ENCODE data around the gene MID1IP1. TPM values are rescaled to one million over a fixed set of nuclear protein-coding genes. Genes with fewer than 3 reads are reported as not detected.

Gene MID1IP1, protein sequence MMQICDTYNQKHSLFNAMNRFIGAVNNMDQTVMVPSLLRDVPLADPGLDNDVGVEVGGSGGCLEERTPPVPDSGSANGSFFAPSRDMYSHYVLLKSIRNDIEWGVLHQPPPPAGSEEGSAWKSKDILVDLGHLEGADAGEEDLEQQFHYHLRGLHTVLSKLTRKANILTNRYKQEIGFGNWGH
- total RNA-seq: 10 to 100 TPM; 36.7 to 41.7 TPM
- long read RNA-seq, donor 1, transcript MID1IP1-201 (2 exons, 2,536 nt): major isoform, 9 of 16 reads
- long read RNA-seq, donor 1, partial matches to known transcripts: 0 of 16 reads
- long read RNA-seq, donor 1, other reads (novel, unspliced or antisense): 7 of 16 reads
- long read RNA-seq, donor 2, partial matches to known transcripts: 0 of 3 reads
- long read RNA-seq, donor 2, other reads (novel, unspliced or antisense): 3 of 3 reads

- DNase-seq (ENCODE audit: low spot score): peak; percentile 97
- intact Hi-C loops (cut with DNase I): loop anchor here in 1 of 2 donors (10.0 kb wide), 2 partner anchors 64 to 134 kb away; no protein-coding TSS in a partner anchor
These were observed at the start of gene MID1IP1 for GRCh38 chrX:38800981-38801845. Gene MID1IP1, plus strand, starts transcription at chrX:38801459. Its CDS starts 3,488 bp downstream, at chrX:38804947.

DNA sequence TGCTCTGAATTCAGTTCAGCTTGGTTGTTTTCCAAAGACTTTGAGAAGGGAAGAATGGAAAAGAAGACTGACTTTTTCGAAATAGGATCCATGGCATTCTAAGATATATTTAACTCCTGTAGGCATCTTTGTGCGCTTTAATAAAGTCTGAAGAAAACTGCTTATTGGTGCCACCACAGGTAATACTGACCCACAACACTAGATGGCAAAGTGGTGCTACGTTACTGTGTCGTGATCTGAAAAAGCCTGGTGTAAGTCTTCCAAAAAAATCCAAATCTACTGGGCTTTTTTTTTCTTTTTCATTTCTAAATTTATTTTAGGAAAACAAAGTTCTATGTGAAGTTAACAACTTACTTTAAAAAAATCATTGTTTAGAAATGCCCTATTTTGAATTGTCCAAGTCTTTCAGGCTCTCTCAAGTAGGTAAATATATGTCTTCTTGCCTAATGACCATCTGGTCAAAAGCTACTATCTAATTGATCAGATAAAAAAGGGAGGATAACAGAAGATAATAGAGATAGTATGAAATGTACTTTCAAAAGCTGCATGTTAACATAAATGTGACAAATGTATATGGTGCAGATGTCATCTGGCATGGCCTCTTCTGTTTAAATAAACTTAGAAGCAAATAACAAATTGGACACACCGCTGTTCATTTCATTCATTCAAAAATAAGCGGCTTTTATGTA is 47.0 kb upstream of the MID1IP1 start:
- intact Hi-C loops (cut with DNase I): no loop called here
- DNase-seq (ENCODE audit: low spot score): no peak

- intact Hi-C loops (cut with DNase I): no loop called here
- no peak for DNase-seq (ENCODE audit: low spot score)
These were observed 46.2 kb upstream of the MID1IP1 start for GRCh38 chrX:38754818-38755718.

GRCh38 chrX:38760883-38761282 is 40.4 kb upstream of the MID1IP1 start:
- intact Hi-C loops (cut with DNase I): no loop called here
- DNase-seq (ENCODE audit: low spot score): no peak

DNA sequence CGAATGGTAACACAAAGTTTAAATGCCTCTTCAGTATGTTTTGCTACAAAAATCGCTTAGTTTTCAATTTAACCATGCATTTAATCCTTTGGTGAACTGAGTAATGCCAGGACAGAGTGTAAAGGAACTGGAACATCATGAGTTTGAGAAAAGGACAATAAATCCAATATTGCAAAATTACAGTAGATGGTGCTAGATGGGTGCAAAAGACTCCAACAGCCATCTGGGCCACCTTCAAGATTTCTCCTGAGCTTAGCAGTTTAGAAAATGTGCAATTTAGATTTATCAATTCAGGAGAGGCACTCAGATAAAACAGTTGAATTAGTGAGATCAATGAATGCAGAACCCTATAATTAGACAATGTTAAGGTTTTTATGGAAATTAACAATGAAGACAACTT is 33.2 kb upstream of the MID1IP1 start:
- no peak for DNase-seq (ENCODE audit: low spot score)
- intact Hi-C loops (cut with DNase I): no loop called here

DNA sequence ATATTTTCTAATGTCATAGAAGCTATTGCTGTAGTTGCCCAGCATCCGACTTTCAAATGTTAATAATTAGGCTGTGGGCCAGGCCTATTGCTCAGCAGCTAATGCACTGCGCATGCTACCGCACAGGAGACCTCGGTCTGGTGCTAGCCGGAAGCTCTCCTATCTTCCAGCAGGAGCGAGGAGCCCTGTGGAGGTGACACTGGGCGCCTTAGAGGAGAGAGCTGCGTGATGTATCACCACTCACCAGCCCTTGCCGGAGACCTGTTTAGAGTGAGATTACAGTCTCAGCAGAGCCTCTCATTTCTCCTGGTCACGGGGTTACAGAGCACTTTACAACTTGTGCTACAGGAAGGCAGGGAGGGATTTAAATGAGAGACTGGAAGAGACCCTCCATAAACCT is 31.1 kb upstream of the MID1IP1 start:
- no peak for DNase-seq (ENCODE audit: low spot score)
- intact Hi-C loops (cut with DNase I): loop anchor here in 1 of 2 donors (10.0 kb wide), 1 partner anchor 375 kb away; no protein-coding TSS in a partner anchor

- DNase-seq (ENCODE audit: low spot score): no peak
- intact Hi-C loops (cut with DNase I): loop anchor here in 1 of 2 donors (10.0 kb wide), 1 partner anchor 371 kb away; no protein-coding TSS in a partner anchor
These were observed 27.0 kb upstream of the MID1IP1 start for GRCh38 chrX:38774249-38774648.

- intact Hi-C loops (cut with DNase I): no loop called here
- no peak for DNase-seq (ENCODE audit: low spot score)
These were observed 4.3 kb upstream of the MID1IP1 start for GRCh38 chrX:38796946-38797345.

DNA sequence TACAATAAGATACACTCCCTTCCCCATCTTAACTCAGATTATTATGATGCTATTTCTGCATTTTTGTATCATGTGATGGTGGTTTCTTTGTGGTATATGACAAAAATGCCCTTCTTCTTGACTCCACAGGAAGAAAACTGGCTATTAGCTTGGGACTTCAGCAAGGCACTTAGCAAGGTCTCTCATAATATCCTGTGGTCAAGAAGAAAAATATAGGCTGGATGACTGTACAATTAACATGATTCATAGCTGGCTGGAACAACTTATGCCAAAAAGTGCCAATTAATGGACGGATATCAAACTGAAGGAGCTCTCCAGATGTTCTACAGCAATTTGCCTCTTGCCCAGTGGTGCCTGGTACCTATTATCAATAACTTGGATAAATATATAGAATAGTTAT is 2.3 kb upstream of the MID1IP1 start:
- intact Hi-C loops (cut with DNase I): no loop called here
- no peak for DNase-seq (ENCODE audit: low spot score)

GRCh38 chrX:38799995-38800580 is 1.2 kb upstream of the MID1IP1 start:
- intact Hi-C loops (cut with DNase I): loop anchor here in 1 of 2 donors (10.0 kb wide), 2 partner anchors 65 to 135 kb away; no protein-coding TSS in a partner anchor

DNA sequence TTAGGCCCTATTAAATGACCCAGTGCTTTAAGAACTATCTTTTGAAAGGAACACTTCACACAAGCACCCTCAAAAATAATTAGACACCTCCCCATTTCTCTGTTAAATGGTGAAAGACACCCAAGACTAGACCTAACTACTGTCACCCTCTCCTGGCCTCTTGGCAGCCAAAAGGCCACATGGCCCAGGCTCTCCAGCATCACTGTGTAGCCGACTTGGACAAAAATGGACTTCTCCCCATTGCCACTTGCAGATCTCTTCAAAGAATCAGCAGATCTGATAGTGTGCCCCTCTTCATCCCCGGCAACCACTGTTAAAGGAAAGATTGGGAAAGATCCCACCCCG is 2.0 kb downstream of the MID1IP1 start:
- intact Hi-C loops (cut with DNase I): loop anchor here in 1 of 2 donors (10.0 kb wide), 2 partner anchors 62 to 132 kb away; no protein-coding TSS in a partner anchor
- DNase-seq (ENCODE audit: low spot score): no peak

More at GRCh38 chrX:38799995-38800580, 1.2 kb upstream of the MID1IP1 start:
- no peak for DNase-seq (ENCODE audit: low spot score)

- intact Hi-C loops (cut with DNase I): loop anchor here in 1 of 2 donors (10.0 kb wide), 2 partner anchors 61 to 131 kb away; no protein-coding TSS in a partner anchor
- peak; percentile 94 for DNase-seq (ENCODE audit: low spot score)
These were observed 2.6 kb downstream of the MID1IP1 start for GRCh38 chrX:38803588-38804431.

- DNase-seq (ENCODE audit: low spot score): no peak
- intact Hi-C loops (cut with DNase I): loop anchor here in 1 of 2 donors (10.0 kb wide), 2 partner anchors 60 to 130 kb away; no protein-coding TSS in a partner anchor
These were observed 3.1 kb downstream of the MID1IP1 start for GRCh38 chrX:38804432-38804681.

DNA sequence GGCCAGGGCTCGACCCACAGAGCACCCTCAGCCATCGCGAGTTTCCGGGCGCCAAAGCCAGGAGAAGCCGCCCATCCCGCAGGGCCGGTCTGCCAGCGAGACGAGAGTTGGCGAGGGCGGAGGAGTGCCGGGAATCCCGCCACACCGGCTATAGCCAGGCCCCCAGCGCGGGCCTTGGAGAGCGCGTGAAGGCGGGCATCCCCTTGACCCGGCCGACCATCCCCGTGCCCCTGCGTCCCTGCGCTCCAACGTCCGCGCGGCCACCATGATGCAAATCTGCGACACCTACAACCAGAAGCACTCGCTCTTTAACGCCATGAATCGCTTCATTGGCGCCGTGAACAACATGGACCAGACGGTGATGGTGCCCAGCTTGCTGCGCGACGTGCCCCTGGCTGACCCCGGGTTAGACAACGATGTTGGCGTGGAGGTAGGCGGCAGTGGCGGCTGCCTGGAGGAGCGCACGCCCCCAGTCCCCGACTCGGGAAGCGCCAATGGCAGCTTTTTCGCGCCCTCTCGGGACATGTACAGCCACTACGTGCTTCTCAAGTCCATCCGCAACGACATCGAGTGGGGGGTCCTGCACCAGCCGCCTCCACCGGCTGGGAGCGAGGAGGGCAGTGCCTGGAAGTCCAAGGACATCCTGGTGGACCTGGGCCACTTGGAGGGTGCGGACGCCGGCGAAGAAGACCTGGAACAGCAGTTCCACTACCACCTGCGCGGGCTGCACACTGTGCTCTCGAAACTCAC is 3.6 kb downstream of the MID1IP1 start:
- intact Hi-C loops (cut with DNase I): loop anchor here in 1 of 2 donors (10.0 kb wide), 2 partner anchors 60 to 130 kb away; no protein-coding TSS in a partner anchor

DNA sequence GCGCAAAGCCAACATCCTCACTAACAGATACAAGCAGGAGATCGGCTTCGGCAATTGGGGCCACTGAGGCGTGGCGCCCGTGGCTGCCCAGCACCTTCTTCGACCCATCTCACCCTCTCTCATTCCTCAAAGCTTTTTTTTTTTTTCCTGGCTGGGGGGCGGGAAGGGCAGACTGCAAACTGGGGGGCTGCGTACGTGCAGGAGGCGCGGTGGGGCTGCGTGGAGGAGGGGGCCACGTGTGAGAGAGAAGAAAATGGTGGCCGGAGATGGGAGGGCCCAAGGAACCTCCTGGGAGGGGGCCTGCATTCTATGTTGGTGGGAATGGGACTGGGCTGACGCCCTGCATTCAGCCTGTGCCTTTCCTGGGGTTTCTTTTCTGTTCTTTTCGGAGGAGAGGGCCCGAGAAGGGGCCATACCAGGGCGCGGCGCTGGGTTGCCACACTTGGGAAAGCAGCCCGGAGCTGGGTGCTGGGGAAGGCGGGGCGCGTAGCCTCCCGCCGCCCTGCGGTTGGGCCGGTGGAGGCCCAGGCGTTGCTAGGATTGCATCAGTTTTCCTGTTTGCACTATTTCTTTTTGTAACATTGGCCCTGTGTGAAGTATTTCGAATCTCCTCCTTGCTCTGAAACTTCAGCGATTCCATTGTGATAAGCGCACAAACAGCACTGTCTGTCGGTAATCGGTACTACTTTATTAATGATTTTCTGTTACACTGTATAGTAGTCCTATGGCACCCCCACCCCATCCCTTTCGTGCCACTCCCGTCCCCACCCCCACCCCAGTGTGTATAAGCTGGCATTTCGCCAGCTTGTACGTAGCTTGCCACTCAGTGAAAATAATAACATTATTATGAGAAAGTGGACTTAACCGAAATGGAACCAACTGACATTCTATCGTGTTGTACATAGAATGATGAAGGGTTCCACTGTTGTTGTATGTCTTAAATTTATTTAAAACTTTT is 4.5 kb downstream of the MID1IP1 start:
- intact Hi-C loops (cut with DNase I): loop anchor here in 1 of 2 donors (10.0 kb wide), 2 partner anchors 59 to 129 kb away; no protein-coding TSS in a partner anchor
- DNase-seq (ENCODE audit: low spot score): peak; percentile 91

More for the DNA sequence above, 3.6 kb downstream of the MID1IP1 start:
- peak; percentile 85 for DNase-seq (ENCODE audit: low spot score)

Data from posterior vena cava (tissue), 2 donors.